Activated T-helper 17 cell treated with anti-CD3 and anti-CD28 coated beads, Interleukin-2, amount 50 U/mL, for 72 hours (primary cell): ENCODE data around the gene COL11A2. TPM values are rescaled to one million over a fixed set of nuclear protein-coding genes. Genes with fewer than 3 reads are reported as not detected.

Experiments used
- ATAC-seq: fragments of 150-1000 bp; cut with Tn5 transposase; replicated peaks from 2 replicates; pipeline ENCODE4 v1.10.0; 2021; ENCODE audit warnings: mild to moderate bottlenecking, moderate library complexity
- H3K27ac Mint-ChIP-seq: one replicate; pipeline ENCODE4 v1.8.0; 2022; ENCODE audit warnings: mixed read lengths
- H3K27me3 Mint-ChIP-seq: one replicate; pipeline ENCODE4 v1.8.0; 2022; ENCODE audit warnings: mixed read lengths
- H3K36me3 Mint-ChIP-seq: one replicate; pipeline ENCODE4 v1.8.0; 2022; ENCODE audit warnings: low read depth, mild to moderate bottlenecking, mixed read lengths
- H3K4me1 Mint-ChIP-seq: one replicate; pipeline ENCODE4 v1.8.0; 2022; ENCODE audit warnings: mixed read lengths
- H3K4me3 Mint-ChIP-seq: one replicate; pipeline ENCODE4 v1.8.0; 2022; ENCODE audit warnings: mild to moderate bottlenecking, mixed read lengths
- H3K9me3 Mint-ChIP-seq: one replicate; pipeline ENCODE4 v1.8.0; 2022; ENCODE audit warnings: mixed read lengths
- total RNA-seq, 2 donors: library from RNA; stranded (reverse); gene quantifications; one replicate each; pipeline ENCODE4 v1.2.3, GENCODE V29; 2022

COL11A2 gene
- total RNA-seq, 2 donors from 2014 or later: 1.2 to 3.3 TPM

- Mint-ChIP-seq H3K36me3 (peaks cover 76% of the 10 kb centered on the region), H3K27ac (peak overlapping the region; percentile 100), H3K9me3 (no peaks in the 10 kb centered on the region), H3K27me3 (no peaks in the 10 kb centered on the region), H3K4me1 (peaks cover 61% of the 10 kb centered on the region), H3K4me3 (peak overlapping the region; percentile 100)
- no peak for ATAC-seq
Observed at GRCh38 chr6:33201935-33202334, 9.7 kb upstream of the COL11A2 start.

GRCh38 chr6:33201147-33201545, 8.9 kb upstream of the COL11A2 start:
- peaks cover 57% of the 10 kb centered on the region for H3K4me1 Mint-ChIP-seq
- no peak for ATAC-seq
- H3K27me3 Mint-ChIP-seq: no peaks in the 10 kb centered on the region
- H3K9me3 Mint-ChIP-seq: no peaks in the 10 kb centered on the region
- peak overlapping the region; percentile 100 for H3K4me3 Mint-ChIP-seq
- peak overlapping the region; percentile 100 for H3K27ac Mint-ChIP-seq
- peaks cover 84% of the 10 kb centered on the region for H3K36me3 Mint-ChIP-seq

DNA sequence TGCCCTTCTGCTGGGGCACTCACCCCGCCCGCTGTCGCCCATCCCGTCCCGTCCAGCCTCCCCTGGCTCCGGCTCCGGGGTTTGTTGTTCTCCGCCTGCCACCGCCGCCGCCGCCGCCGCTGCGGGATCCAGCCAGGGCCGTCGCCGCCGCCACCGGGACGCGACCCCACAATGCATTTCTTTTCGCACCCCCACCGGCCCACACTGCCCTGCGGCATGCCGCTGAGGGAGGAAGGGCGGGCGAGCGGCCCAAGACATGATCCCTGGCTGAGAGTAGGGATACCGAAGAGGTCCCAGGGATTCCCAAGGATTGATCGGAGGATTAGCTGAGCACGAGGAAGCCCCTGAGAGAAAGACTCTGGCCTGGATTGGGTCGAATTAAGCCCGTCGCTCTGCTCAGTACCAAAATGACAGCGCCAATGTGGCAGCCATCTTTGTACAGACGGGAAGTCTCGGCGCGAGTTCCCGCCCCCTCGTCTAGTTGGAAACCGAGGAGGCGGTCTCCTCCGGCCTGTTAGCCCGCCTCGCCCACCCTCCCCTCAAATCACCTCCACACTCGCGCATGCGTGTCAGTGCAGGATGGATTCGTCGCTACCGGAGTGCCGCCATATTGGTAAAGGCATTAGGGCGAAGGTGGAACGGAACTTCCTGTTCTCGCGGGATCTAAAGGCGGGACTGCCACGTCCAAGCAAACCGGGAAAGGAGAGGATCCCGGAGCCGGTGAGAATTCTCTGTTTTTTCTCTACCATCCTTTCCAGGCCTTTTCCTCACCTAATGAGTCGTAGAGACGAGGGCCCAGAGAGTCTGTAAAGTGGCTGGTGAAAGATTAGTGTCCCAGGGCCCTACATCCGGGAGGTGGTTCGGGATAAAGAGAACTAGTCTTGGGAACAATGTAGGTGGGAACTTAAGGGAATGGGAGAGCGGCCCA, 8.2 kb upstream of the COL11A2 start, which contains the start of the genes RXRB and SLC39A7:
Gene RXRB, minus strand, starts transcription at position 447 of the 928 bp plus-strand sequence. Its CDS starts 189 bp downstream, at position 258.
Gene SLC39A7, plus strand, starts transcription at position 649 of the 928 bp plus-strand sequence. CDS start 379 bp downstream, outside the sequence.
- no peaks in the 10 kb centered on the region for H3K9me3 Mint-ChIP-seq
- no peaks in the 10 kb centered on the region for H3K27me3 Mint-ChIP-seq
- H3K27ac Mint-ChIP-seq: peak within 1 kb of the TSS; percentile 100
- peaks cover 87% of the 10 kb centered on the region for H3K36me3 Mint-ChIP-seq
- peak within 1 kb of the TSS; percentile 100 for H3K4me3 Mint-ChIP-seq
- peak; percentile 54 for ATAC-seq
- peaks cover 50% of the 10 kb centered on the region for H3K4me1 Mint-ChIP-seq

GRCh38 chr6:33199687-33200218, 7.5 kb upstream of the COL11A2 start:
- no peaks in the 10 kb centered on the region for H3K27me3 Mint-ChIP-seq
- peak; percentile 50 for ATAC-seq
- H3K36me3 Mint-ChIP-seq: peaks cover 87% of the 10 kb centered on the region
- H3K27ac Mint-ChIP-seq: peak overlapping the region; percentile 91
- peaks cover 44% of the 10 kb centered on the region for H3K4me1 Mint-ChIP-seq
- H3K9me3 Mint-ChIP-seq: no peaks in the 10 kb centered on the region
- H3K4me3 Mint-ChIP-seq: peak overlapping the region; percentile 100

- ATAC-seq: no peak
- peak overlapping the region; percentile 100 for H3K4me3 Mint-ChIP-seq
- H3K36me3 Mint-ChIP-seq: peaks cover 89% of the 10 kb centered on the region
- H3K9me3 Mint-ChIP-seq: no peaks in the 10 kb centered on the region
- no peaks in the 10 kb centered on the region for H3K27me3 Mint-ChIP-seq
- H3K4me1 Mint-ChIP-seq: peaks cover 41% of the 10 kb centered on the region
- H3K27ac Mint-ChIP-seq: peak overlapping the region; percentile 91
Observed at GRCh38 chr6:33198853-33199436, 6.7 kb upstream of the COL11A2 start.

- peak overlapping the region; percentile 100 for H3K4me3 Mint-ChIP-seq
- ATAC-seq: no peak
- peaks cover 87% of the 10 kb centered on the region for H3K36me3 Mint-ChIP-seq
- H3K9me3 Mint-ChIP-seq: no peaks in the 10 kb centered on the region
- H3K27ac Mint-ChIP-seq: peak overlapping the region; percentile 91
- H3K4me1 Mint-ChIP-seq: peaks cover 38% of the 10 kb centered on the region
- H3K27me3 Mint-ChIP-seq: no peaks in the 10 kb centered on the region
Observed at GRCh38 chr6:33198159-33198852, 6.0 kb upstream of the COL11A2 start.

DNA sequence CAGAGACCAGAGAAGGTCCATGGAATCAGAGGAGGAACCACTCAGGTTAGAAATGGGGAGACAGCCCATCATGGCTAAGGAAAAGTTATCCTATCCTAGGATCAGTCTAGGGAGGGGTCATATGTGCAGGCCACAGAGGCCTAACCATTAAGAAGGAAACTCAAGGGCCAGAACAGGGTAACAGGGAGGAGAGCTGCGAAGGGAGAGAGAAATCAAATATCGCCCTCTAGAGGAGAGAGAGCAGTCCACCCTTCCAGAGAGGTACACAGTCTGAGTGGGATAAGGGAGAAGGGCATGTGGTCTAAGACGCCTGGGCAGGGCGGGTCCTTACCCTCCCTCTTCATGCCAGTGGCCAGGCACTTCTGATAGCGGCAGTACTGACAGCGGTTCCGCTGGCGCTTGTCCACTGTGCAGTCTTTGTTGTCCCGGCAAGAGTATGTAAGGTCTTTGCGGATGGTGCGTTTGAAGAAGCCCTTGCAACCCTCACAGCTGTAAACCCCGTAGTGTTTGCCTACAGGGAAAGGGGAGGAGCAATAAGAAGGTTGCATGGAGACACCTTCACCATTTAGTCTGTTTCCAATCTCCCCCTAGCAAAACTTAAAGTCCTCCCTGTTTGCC, 5.3 kb upstream of the COL11A2 start:
- peaks cover 30% of the 10 kb centered on the region for H3K4me1 Mint-ChIP-seq
- H3K4me3 Mint-ChIP-seq: peak overlapping the region; percentile 100
- peak overlapping the region; percentile 91 for H3K27ac Mint-ChIP-seq
- ATAC-seq: peak; percentile 46
- no peaks in the 10 kb centered on the region for H3K9me3 Mint-ChIP-seq
- H3K27me3 Mint-ChIP-seq: no peaks in the 10 kb centered on the region
- peaks cover 80% of the 10 kb centered on the region for H3K36me3 Mint-ChIP-seq

DNA sequence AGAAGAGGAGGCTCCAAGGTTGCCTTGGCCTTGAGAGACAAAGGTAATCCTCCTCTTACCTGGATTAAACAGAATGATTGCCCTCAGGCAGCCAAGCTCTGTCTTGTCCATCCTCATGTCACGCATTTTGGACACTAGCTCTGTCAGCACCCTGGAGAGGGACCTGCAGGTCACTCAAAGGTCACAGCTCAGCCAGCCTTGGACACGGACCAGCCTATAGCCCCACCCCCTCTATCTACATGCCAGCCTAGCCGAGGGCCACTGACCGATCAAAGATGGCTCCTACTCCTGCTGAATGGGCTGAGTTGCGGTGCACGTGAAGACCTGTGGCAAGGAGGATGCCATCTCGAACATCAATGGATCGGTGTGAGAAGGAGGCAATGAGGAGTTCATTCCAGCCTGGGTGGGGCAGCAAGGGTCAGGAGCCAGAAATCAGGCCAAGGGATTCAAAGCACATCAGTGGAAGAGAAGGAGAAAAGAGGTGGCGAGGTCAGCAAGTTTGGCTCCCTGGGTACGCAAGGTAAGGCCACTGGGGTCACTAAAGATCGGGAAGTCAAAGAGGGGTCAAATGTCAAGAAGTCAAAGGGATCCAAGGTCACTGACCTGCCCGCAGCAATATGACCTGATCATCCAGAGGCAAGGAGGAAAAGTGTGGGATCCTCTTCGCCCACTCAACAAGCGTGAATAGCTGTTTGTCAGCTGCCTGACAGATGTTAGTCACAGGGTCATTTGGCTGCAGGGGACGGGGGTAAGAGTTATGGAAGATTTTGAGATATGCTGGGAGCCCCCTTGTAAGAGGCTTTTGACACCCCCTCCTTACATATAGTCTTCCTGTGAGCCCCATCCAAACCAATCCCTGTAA, 3.3 kb upstream of the COL11A2 start:
- H3K4me3 Mint-ChIP-seq: no peak overlapping the region
- H3K36me3 Mint-ChIP-seq: peaks cover 59% of the 10 kb centered on the region
- H3K27ac Mint-ChIP-seq: no peak overlapping the region
- peaks cover 20% of the 10 kb centered on the region for H3K4me1 Mint-ChIP-seq
- H3K9me3 Mint-ChIP-seq: no peaks in the 10 kb centered on the region
- ATAC-seq: no peak
- peaks cover 9% of the 10 kb centered on the region for H3K27me3 Mint-ChIP-seq

DNA sequence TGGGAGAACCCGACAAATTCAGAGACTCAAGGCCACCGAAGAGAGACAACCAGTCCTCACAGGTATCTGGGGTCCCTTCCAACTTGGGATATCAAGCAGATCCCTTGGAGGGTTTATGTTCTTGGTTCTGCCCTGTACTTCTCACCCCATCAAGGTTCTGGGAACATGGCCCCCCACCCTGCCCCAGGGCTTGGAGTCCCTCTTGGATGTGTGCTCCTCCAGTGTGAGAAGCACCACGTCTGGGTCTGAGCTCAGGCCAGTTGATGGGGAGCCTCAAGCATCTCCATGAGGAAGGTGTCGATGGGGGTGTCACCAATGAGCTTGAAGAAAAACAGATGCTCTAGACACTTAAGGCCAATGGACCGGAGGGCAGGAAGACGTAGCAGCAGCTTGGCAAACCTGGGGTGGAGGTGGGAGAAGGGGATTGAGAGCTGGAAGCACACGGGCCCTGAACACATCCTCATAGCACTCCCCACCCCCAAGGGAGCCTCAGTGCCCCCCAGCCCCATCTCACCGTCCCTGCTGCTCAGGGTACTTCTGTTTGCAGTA, 2.2 kb upstream of the COL11A2 start:
- H3K27ac Mint-ChIP-seq: no peak overlapping the region
- H3K4me1 Mint-ChIP-seq: peaks cover 20% of the 10 kb centered on the region
- H3K36me3 Mint-ChIP-seq: peaks cover 57% of the 10 kb centered on the region
- ATAC-seq: no peak
- H3K9me3 Mint-ChIP-seq: no peaks in the 10 kb centered on the region
- no peak overlapping the region for H3K4me3 Mint-ChIP-seq
- peaks cover 16% of the 10 kb centered on the region for H3K27me3 Mint-ChIP-seq

- peaks cover 15% of the 10 kb centered on the region for H3K4me1 Mint-ChIP-seq
- H3K27me3 Mint-ChIP-seq: peaks cover 17% of the 10 kb centered on the region
- no peak overlapping the region for H3K27ac Mint-ChIP-seq
- ATAC-seq: peak; percentile 18
- no peaks in the 10 kb centered on the region for H3K9me3 Mint-ChIP-seq
- H3K4me3 Mint-ChIP-seq: peak overlapping the region; percentile 60
- H3K36me3 Mint-ChIP-seq: peaks cover 51% of the 10 kb centered on the region
Observed at GRCh38 chr6:33193619-33194018, 1.4 kb upstream of the COL11A2 start.

DNA sequence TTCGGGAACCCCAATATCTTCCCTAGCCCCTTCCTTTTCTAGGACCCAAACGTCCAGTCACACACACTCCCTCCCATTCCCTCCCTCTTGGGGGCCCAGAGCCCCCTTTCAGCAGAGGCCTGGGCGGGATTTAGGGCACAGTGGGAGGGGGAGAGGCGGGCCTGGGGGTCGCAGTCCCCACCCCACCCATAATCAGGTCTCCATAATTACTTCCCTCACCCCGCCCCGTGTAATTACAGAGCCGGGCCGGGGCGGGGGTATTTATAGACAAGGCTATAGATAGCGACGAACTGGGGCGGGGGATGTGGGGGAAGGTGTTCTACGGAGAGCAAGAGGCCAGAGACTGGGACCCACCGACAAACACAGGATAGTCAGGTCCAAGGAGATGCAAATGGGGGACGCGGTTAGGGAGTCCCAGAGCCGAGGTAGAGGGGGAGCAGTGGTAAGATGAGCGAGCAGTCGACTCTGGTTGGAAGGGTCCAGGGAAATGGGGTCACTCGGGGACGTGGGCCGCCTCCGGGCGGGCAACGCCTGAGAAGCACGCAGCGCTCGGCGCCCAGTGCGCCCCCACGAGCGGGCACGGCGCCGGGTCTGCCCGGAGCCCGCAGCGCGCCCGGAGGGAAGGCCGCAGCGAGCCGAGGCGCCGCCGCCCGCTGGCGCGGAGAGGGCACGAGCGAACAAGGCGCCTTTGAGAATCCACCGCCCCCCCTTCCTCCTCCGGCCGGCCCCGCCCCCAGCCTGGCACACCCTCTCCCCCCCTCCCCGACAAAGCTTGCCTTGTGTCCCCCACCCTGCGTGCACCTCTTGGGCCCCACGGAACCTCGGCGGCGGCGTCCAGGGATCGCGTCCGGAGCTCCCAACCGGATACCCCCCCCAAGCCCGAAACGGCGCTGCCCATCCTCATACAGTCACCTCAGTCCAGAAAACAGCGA, 670 bp upstream of the COL11A2 start:
- Mint-ChIP-seq H3K9me3 (no peaks in the 10 kb centered on the region), H3K4me3 (peak overlapping the region; percentile 60), H3K36me3 (peaks cover 45% of the 10 kb centered on the region), H3K27me3 (peaks cover 19% of the 10 kb centered on the region), H3K4me1 (peaks cover 10% of the 10 kb centered on the region), H3K27ac (no peak overlapping the region)
- ATAC-seq: peak; percentile 8
